Upper lobe of right lung (tissue), 1 donor: ENCODE measurements around the gene TAF8. TPM values are rescaled to one million over a fixed set of nuclear protein-coding genes. Genes with fewer than 3 reads are reported as not detected.

Experiments
- total RNA-seq: library from RNA; stranded (reverse); fragmentation: NEBNext Ultra II Directional; extraction: Animal tissue kit (Norgen Biotek cat#: 25700); gene quantifications from one replicate; pipeline ENCODE4 v1.2.1, GENCODE V29; 2021
- donor health status: DM: no; HTN: yes; CAD: no; lungs with severe emphysema.

The TAF8 gene
- total RNA-seq, 1 donor from 2014 or later, result 31.1 TPM

Other genes with a start within 250 kb of the TAF8 start
- 2.7 TPM for gene USP49, start 155.1 kb upstream of the TAF8 start, total RNA-seq
- gene MED20, start 129.4 kb upstream of the TAF8 start, total RNA-seq, result 18.3 TPM
- 11.6 TPM for gene BYSL, start 129.0 kb upstream of the TAF8 start, total RNA-seq
- gene CCND3, start 108.7 kb upstream of the TAF8 start, total RNA-seq, result 186 TPM
- 11.5 TPM for gene C6orf132, start 92.1 kb downstream of the TAF8 start, total RNA-seq
- gene GUCA1A, start 122.8 kb downstream of the TAF8 start, total RNA-seq, result not detected
- gene GUCA1B, start 144.4 kb downstream of the TAF8 start, total RNA-seq, result 0.84 TPM
- gene MRPS10, start 167.3 kb downstream of the TAF8 start, total RNA-seq, result 24.8 TPM